HepG2 (cell line): Measurements from ENCODE around the gene TPD52L2. TPM values are rescaled to one million over a fixed set of nuclear protein-coding genes. Genes with fewer than 3 reads are reported as not detected.

Experiments used
- AGO2 ChIP-seq: fragments of 200-400 bp; formaldehyde crosslinking; optimal IDR thresholded peaks from 2 replicates; pipeline ENCODE3; 2017; ENCODE audit warnings: mild to moderate bottlenecking, low read depth, low read length, moderate library complexity
- GTF3A ChIP-seq: sonication (generic); formaldehyde crosslinking; conservative IDR thresholded peaks from 2 replicates; pipeline ENCODE4 v1.4.0; 2020; ENCODE audit warnings: mild to moderate bottlenecking, missing genetic modification reagents
- IRX3 ChIP-seq: sonication (generic); formaldehyde crosslinking; IDR thresholded peaks from 2 replicates; pipeline ENCODE4 v1.8.1; 2023; ENCODE audit warnings: mild to moderate bottlenecking, low read depth, missing genetic modification reagents, borderline replicate concordance
- KLF13 ChIP-seq: sonication (generic); formaldehyde crosslinking; IDR thresholded peaks from 2 replicates; pipeline ENCODE4 v1.4.0; 2020; ENCODE audit warnings: mild to moderate bottlenecking, missing genetic modification reagents
- KLF16 ChIP-seq, 2 experiments: sonication (generic) in 1 of 2; formaldehyde crosslinking in 1 of 2; IDR thresholded peaks; 2 replicates each; pipeline versions ENCODE4 v1.6.1 to v1.8.0; 2016 to 2023; ENCODE audit warnings: missing genetic modification reagents in 2 of 2, missing compliant biosample characterization in 1 of 2
- MAF1 ChIP-seq: sonication (generic); formaldehyde crosslinking; IDR thresholded peaks from 2 replicates; pipeline ENCODE4 v1.5.0; 2020; ENCODE audit warnings: missing genetic modification reagents, borderline replicate concordance
- MBD4 ChIP-seq: IDR thresholded peaks from 2 replicates; pipeline ENCODE4 v1.6.1; 2012; ENCODE audit warnings: low read length, inconsistent platforms, borderline replicate concordance
- NCOR1 ChIP-seq: fragments of 200-600 bp; sonication (generic); IDR thresholded peaks from 2 replicates; pipeline ENCODE4 v1.7.0; 2017; ENCODE audit warnings: antibody characterized with exemption, low read length, borderline replicate concordance
- NR1H2 ChIP-seq: sonication (generic); formaldehyde crosslinking; IDR thresholded peaks from 2 replicates; pipeline ENCODE4 v1.8.1; 2022; ENCODE audit warnings: low read depth, missing genetic modification reagents, borderline replicate concordance
- RELA ChIP-seq: sonication (generic); formaldehyde crosslinking; IDR thresholded peaks from 2 replicates; pipeline ENCODE4 v1.4.0; 2020; ENCODE audit warnings: missing genetic modification reagents
- SNAPC5 ChIP-seq: sonication (generic); formaldehyde crosslinking; IDR thresholded peaks from 2 replicates; pipeline ENCODE4 v1.8.1; 2023; ENCODE audit warnings: mild to moderate bottlenecking, missing genetic modification reagents, borderline replicate concordance
- STAT5B ChIP-seq: sonication (generic); formaldehyde crosslinking; IDR thresholded peaks from 2 replicates; pipeline ENCODE4 v1.4.0; 2020; ENCODE audit warnings: missing genetic modification reagents
- STAT6 ChIP-seq: sonication (generic); formaldehyde crosslinking; IDR thresholded peaks from 2 replicates; pipeline ENCODE4 v1.4.0; 2020; ENCODE audit warnings: missing genetic modification reagents, mild to moderate bottlenecking, borderline replicate concordance
- ZBTB26 ChIP-seq: IDR thresholded peaks from 2 replicates; pipeline ENCODE4 v1.6.1; 2016; ENCODE audit warnings: missing compliant biosample characterization, missing genetic modification reagents, borderline replicate concordance
- ZBTB8A ChIP-seq: sonication (generic); formaldehyde crosslinking; IDR thresholded peaks from 2 replicates; pipeline ENCODE4 v1.4.0; 2020; ENCODE audit warnings: mild to moderate bottlenecking, low read depth, missing genetic modification reagents, borderline replicate concordance
- ZFP62 ChIP-seq: sonication (generic); formaldehyde crosslinking; IDR thresholded peaks from 2 replicates; pipeline ENCODE4 v1.4.0; 2020; ENCODE audit warnings: missing genetic modification reagents
- ZMAT5 ChIP-seq: sonication (generic); formaldehyde crosslinking; IDR thresholded peaks from 2 replicates; pipeline ENCODE4 v1.5.0; 2020; ENCODE audit warnings: mild to moderate bottlenecking, low read depth, missing genetic modification reagents, borderline replicate concordance
- ZNF138 ChIP-seq: sonication (generic); formaldehyde crosslinking; IDR thresholded peaks from 2 replicates; pipeline ENCODE4 v1.5.0; 2020; ENCODE audit warnings: mild to moderate bottlenecking, low read depth, missing genetic modification reagents
- ZNF709 ChIP-seq: sonication (generic); formaldehyde crosslinking; IDR thresholded peaks from 2 replicates; pipeline ENCODE4 v1.5.0; 2020; ENCODE audit warnings: mild to moderate bottlenecking, missing genetic modification reagents
- polyA plus RNA-seq, 8 experiments: library from polyadenylated mRNA; depleted of rRNA in 3 of 8; stranded (reverse) in 7 of 8; unstranded in 1 of 8; fragments of >200 nt; fragmentation: Illumina TruSeq in 4 of 8; extraction: Trizol in 4 of 8; gene quantifications; 2 replicates each; pipeline versions ENCODE4 v1.2.1 to v1.2.3, GENCODE V29; 2011 to 2016; ENCODE audit warnings: low read depth in 4 of 8, missing spikeins in 1 of 8, mixed read lengths in 1 of 8; ENCODE audit not compliant: insufficient read depth in 1 of 8
- total RNA-seq, 5 experiments: library from RNA; depleted of rRNA; stranded (reverse); fragments of >200 nt; fragmentation: Illumina TruSeq; extraction: Trizol; gene quantifications; 2 replicates each; pipeline ENCODE4 v1.2.3, GENCODE V29; 2016; ENCODE audit warnings: low read depth in 1 of 5
- TF ChIP-seq, protein P1 (sequence below): sonication (generic); formaldehyde crosslinking; IDR thresholded peaks from 2 replicates; pipeline ENCODE4 v1.5.0; 2020; ENCODE audit warnings: mild to moderate bottlenecking, missing genetic modification reagents

Gene TPD52L2
- total and polyA plus RNA-seq, 2 of the 13 experiments (the other 11 are each of a cell fraction or from before 2014, with no cell fraction given) = 156 to 184 TPM

DNA sequence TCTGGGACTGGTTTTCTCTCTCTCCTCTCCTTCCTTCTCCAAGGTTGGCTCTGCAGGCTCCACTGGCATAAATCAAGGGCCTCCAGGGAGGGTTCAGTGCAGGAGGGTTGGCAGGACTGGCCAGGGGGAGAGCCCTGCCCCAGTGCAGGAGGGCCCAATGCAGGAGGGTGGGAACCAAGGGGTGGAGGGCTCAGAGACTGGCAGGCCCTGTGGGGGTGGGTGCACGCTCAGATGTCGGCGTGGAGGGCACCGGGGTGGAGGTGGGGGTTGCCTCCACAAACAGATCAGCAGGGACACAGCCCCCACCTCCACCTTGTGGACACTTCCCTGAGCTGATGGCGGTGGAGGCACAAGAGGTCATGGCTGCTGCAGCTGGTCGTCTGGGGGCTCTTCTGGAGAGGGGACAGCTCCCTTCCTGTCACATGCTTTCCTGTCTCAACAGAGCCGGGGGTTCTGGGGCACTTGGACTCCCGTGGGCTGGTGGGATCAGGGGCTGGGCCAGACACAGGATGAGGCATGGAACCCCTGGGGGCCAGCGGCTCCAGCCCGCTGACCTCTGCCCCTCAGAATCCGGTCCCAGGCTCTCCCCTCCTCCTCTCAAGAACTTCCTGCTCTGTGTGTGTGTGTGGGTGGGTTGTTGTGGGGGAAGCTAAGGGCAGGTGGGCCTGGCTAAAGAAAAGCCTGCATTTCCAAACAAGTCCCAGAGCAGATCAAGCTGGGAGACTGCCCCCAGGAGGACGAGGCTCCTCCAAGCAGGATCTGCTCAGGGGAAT is 6.5 kb upstream of the TPD52L2 start (continued):
- TF ChIP-seq ZBTB26 (CRISPR knock-in tag) (peak; percentile 88), ZBTB8A (CRISPR knock-in tag) (no peak), KLF16 (CRISPR knock-in tag; IDR thresholded peaks at IDR 0.05) (peak in 1 of 2 experiments; percentile 73; a peak in 1 of 4 replicates), ZNF138 (peak; percentile 83; the same call in 1 of the 2 replicates), IRX3 (CRISPR knock-in tag) (no peak; the same call in 1 of the 2 replicates), GTF3A (CRISPR knock-in tag) (no peak; the same call in 1 of the 2 replicates), SNAPC5 (0 out of 2 replicates have a peak, but pooled peaks have one; percentile 52), KLF13 (CRISPR knock-in tag) (peak; percentile 52; the same call in 1 of the 2 replicates), ZFP62 (CRISPR knock-in tag) (no peak), ZMAT5 (CRISPR knock-in tag) (0 out of 2 replicates have a peak, but pooled peaks have one; percentile 82), NR1H2 (no peak), STAT6 (CRISPR knock-in tag) (no peak; the same call in 1 of the 2 replicates), ZNF709 (no peak; the same call in 1 of the 2 replicates), AGO2 (peak; percentile 98), RELA (no peak), MAF1 (CRISPR knock-in tag) (no peak), STAT5B (peak; percentile 24; the same call in 1 of the 2 replicates), NCOR1 (peak; percentile 50; the same call in 1 of the 2 replicates), MBD4 (no peak)
- TF ChIP-seq, protein P1, sequence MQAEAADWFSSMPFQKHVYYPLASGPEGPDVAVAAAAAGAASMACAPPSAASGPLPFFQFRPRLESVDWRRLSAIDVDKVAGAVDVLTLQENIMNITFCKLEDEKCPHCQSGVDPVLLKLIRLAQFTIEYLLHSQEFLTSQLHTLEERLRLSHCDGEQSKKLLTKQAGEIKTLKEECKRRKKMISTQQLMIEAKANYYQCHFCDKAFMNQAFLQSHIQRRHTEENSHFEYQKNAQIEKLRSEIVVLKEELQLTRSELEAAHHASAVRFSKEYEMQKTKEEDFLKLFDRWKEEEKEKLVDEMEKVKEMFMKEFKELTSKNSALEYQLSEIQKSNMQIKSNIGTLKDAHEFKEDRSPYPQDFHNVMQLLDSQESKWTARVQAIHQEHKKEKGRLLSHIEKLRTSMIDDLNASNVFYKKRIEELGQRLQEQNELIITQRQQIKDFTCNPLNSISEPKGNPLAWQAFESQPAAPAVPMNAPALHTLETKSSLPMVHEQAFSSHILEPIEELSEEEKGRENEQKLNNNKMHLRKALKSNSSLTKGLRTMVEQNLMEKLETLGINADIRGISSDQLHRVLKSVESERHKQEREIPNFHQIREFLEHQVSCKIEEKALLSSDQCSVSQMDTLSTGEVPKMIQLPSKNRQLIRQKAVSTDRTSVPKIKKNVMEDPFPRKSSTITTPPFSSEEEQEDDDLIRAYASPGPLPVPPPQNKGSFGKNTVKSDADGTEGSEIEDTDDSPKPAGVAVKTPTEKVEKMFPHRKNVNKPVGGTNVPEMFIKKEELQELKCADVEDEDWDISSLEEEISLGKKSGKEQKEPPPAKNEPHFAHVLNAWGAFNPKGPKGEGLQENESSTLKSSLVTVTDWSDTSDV (CRISPR knock-in tag) = peak; percentile 90; the same call in 1 of the 2 replicates
